Ovary (tissue), 9 donors: ENCODE data around the gene NID1. TPM values are rescaled to one million over a fixed set of nuclear protein-coding genes. Genes with fewer than 3 reads are reported as not detected.

Experiments
- DNase-seq, 5 donors: peaks; one replicate each; pipeline ENCODE4 v3.0.0-alpha.2; 2019 to 2020
- H3K27ac ChIP-seq, 2 donors: fragments of 200-600 bp; one replicate each; pipeline versions ENCODE4 v1.5.1 to v1.8.0; 2019 to 2022
- H3K27me3 ChIP-seq: fragments of 200-600 bp; one replicate; pipeline ENCODE4 v1.8.0; 2022
- H3K36me3 ChIP-seq: fragments of 200-600 bp; sonication (generic); one replicate; pipeline ENCODE4 v1.5.1; 2019
- H3K4me1 ChIP-seq: one replicate; pipeline ENCODE4 v1.8.1; 2013; ENCODE audit warnings: mild to moderate bottlenecking, moderate library complexity; ENCODE audit not compliant: insufficient read depth
- H3K4me3 ChIP-seq: fragments of 200-600 bp; sonication (generic); one replicate; pipeline ENCODE4 v1.5.1; 2017
- H3K9me3 ChIP-seq, 2 donors: fragments of 200-600 bp in 1 of 2; sonication (generic) in 1 of 2; one replicate each; pipeline versions ENCODE4 v1.5.1 to v1.8.1; 2013 to 2019; ENCODE audit warnings: mild to moderate bottlenecking in 1 of 2, moderate library complexity in 1 of 2
- EP300 ChIP-seq: sonication (generic); formaldehyde crosslinking; IDR thresholded peaks from one replicate; pipeline ENCODE4 v1.6.1; 2017; ENCODE audit warnings: antibody characterized with exemption
- POLR2A ChIP-seq: fragments of 450-650 bp; IDR thresholded peaks from one replicate; pipeline ENCODE4 v1.6.1; 2017; ENCODE audit warnings: antibody characterized with exemption, mild to moderate bottlenecking, moderate library complexity
- WGBS, 3 donors: extraction: QIAGEN DNeasy Blood & Tissue Kit in 1 of 3; methylation state at CpG; one replicate each; pipeline versions ENCODE4 v1.1.5 to v1.1.7; 2013 to 2017; 5-methylcytosine and 5-hydroxymethylcytosine counted together
- intact Hi-C, 4 donors: fragments of 100-400 bp; cut with DNase I; formaldehyde crosslinking; loops; one replicate each; pipeline versions ENCODE4 v1.11.0 to v1.15.1; 2022 to 2023
- polyA plus RNA-seq, 2 donors: library from polyadenylated mRNA; stranded (reverse); fragments of 200-250 nt in 1 of 2; fragments of 350-450 nt in 1 of 2; fragmentation: Illumina TruSeq in 1 of 2; extraction: RNeasy Lipid Tissue Mini Kit (QIAGEN cat#74804) in 1 of 2; gene quantifications; one replicate each; pipeline ENCODE4 v1.2.3, GENCODE V29; 2013 to 2014
- total RNA-seq, 7 donors: library from RNA; depleted of rRNA in 2 of 7; stranded (reverse); fragments of >200 nt in 2 of 7; fragmentation: NEBNext Ultra II Directional in 3 of 7; extraction: Animal tissue kit (Norgen Biotek cat#: 25700) in 3 of 7; gene quantifications; one replicate each; pipeline versions ENCODE4 v1.1.0 to v1.2.4, GENCODE V29; 2016 to 2023
- TF ChIP-seq, protein P1 (sequence below), 3 donors: fragments of 450-650 bp in 2 of 3; fragments of 200-600 bp in 1 of 3; IDR thresholded peaks; one replicate each; pipeline versions ENCODE4 v1.5.1 to v1.8.0; 2016 to 2022; ENCODE audit warnings: antibody characterized with exemption in 3 of 3, mild to moderate bottlenecking in 1 of 3
- donor health status: DM: no; HTN: no; CAD: no; lungs with moderate emphysema.
- donor health status: DM: no; HTN: no; CAD: no.
- donor health status: Bipolar disorder and iron deficiency.
- donor health status: DM: yes; HTN: yes; CAD: no.
- donor health status: DM: no; HTN: no; CAD: no.
- donor health status: DM: yes; HTN: yes; CAD: no.

Gene NID1
- total and polyA plus RNA-seq, 9 donors: 59.2 to 147 (median 76.4) TPM

DNA sequence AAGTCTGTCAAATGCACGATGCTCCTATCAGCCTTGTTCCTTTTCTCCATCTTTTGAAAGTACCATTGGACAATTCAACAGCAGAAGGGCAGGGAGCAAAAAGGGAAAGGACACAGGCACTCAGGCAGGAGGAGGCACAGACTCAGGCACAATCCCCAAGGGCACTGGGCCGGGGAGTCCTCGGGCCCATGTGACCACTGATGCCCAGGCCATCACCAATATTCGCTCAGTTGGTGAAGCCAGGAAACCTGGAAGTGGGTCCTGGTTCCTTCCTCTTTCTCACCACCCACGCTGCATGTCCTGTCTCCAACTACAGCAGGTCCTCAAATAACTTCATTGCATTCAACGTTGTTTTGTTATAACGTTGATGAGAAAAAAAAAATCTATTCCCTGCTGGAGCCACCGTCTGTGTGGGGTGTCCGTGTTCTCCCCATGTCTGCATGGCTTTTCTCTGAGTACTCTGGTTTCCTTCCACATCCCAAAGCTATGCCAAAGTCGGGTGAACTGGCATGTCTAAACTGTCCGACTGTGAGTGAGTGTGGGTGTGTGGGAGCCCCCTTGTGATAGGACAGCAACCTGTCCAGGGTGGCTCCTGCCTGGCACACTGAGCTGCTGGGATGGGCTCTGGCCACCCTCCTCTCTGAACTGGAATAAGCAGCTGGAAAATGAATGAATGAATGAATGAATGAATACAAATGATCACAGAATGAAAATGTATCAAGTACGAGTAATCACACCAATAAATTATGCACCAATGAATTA is 12.5 kb downstream of the NID1 start:
- 50 to 54% (median 53%) methylated on average over 12 of the region's 12 CpGs for WGBS, 3 donors
- peaks cover 12% of the 10 kb centered on the region for H3K4me1 ChIP-seq
- DNase-seq: peak in 1 of 5 donors; percentile 9

DNA sequence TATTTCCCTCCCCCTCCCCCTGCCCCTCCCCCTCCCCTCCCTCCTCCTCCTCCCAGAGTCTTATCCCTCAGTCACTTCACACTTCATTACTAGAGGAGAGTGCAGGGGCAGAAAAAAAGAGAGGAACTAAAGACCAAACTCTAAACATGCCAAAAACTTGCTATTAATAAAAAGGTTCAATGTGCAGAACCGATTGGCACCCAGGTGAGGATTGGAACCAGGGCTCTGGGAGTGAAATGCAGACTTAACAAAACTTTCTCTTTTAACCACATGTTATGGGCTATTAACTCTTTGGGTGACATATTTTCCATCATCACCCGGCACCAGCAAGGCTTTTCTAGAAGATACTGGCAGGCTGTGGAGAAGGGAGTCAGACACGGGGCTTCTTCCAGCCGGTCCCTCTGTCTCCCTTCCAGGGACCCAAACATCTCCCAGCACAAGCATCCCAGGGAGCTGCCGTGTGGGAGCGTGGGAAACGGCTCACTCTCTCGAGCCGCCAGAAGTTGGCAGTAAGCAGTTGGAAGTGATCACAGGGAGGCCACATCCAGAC is 13.6 kb downstream of the NID1 start:
- WGBS, 3 donors: 6 to 7% (median 7%) methylated on average over 9 of the region's 9 CpGs
- Histone ChIP-seq H3K9me3 (no peaks in the 10 kb centered on the region), H3K4me3 (no peak overlapping the region), H3K36me3 (peaks cover under 1% of the 10 kb centered on the region), H3K27ac (no peak overlapping the region), H3K27me3 (no peaks in the 10 kb centered on the region), H3K4me1 (peaks cover 10% of the 10 kb centered on the region)
- TF ChIP-seq, protein P1, sequence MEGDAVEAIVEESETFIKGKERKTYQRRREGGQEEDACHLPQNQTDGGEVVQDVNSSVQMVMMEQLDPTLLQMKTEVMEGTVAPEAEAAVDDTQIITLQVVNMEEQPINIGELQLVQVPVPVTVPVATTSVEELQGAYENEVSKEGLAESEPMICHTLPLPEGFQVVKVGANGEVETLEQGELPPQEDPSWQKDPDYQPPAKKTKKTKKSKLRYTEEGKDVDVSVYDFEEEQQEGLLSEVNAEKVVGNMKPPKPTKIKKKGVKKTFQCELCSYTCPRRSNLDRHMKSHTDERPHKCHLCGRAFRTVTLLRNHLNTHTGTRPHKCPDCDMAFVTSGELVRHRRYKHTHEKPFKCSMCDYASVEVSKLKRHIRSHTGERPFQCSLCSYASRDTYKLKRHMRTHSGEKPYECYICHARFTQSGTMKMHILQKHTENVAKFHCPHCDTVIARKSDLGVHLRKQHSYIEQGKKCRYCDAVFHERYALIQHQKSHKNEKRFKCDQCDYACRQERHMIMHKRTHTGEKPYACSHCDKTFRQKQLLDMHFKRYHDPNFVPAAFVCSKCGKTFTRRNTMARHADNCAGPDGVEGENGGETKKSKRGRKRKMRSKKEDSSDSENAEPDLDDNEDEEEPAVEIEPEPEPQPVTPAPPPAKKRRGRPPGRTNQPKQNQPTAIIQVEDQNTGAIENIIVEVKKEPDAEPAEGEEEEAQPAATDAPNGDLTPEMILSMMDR (IDR thresholded peaks at IDR 0.05): no peak
- TF ChIP-seq EP300: no peak
- no peak for TF ChIP-seq POLR2A
- peak in 1 of 5 donors; percentile 60 for DNase-seq
- intact Hi-C loops: no loop called here

More for the DNA sequence above, 12.5 kb downstream of the NID1 start:
- Histone ChIP-seq H3K9me3 (no peaks in the 10 kb centered on the region), H3K27ac (no peak overlapping the region), H3K27me3 (no peaks in the 10 kb centered on the region), H3K36me3 (no peaks in the 10 kb centered on the region), H3K4me3 (no peak overlapping the region)
- TF ChIP-seq EP300: no peak
- no peak for TF ChIP-seq POLR2A
- TF ChIP-seq, protein P1 (IDR thresholded peaks at IDR 0.05): no peak
- intact Hi-C loops: no loop called here

DNA sequence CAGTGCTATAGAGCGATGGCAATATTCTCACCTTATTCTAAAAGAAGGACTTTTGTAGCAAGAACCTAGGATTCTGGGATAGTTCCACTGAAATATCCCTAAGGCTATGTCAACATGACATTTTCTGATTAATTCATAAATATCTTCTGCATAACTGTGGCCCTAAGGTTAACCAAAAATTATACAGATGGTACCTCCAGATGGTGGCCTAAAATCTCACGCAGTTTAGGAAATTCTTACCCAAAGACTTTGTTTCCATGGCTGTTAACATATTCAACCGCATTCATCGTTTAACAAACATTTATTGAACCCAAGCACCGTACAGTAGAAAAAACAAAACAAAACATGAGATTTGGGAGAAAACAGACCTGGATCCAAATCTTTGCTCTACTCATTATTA is 19.1 kb downstream of the NID1 start:
- TF ChIP-seq, protein P1 (IDR thresholded peaks at IDR 0.05): no peak
- TF ChIP-seq EP300: no peak
- TF ChIP-seq POLR2A: no peak
- Histone ChIP-seq H3K36me3 (peaks cover 3% of the 10 kb centered on the region), H3K27ac (no peak overlapping the region), H3K4me1 (peaks cover under 1% of the 10 kb centered on the region), H3K9me3 (no peaks in the 10 kb centered on the region), H3K27me3 (no peaks in the 10 kb centered on the region), H3K4me3 (no peak overlapping the region)
- WGBS, 3 donors: 79 to 88% (median 84%) methylated on average over 5 of the region's 5 CpGs
- intact Hi-C loops: no loop called here
- no peak for DNase-seq

DNA sequence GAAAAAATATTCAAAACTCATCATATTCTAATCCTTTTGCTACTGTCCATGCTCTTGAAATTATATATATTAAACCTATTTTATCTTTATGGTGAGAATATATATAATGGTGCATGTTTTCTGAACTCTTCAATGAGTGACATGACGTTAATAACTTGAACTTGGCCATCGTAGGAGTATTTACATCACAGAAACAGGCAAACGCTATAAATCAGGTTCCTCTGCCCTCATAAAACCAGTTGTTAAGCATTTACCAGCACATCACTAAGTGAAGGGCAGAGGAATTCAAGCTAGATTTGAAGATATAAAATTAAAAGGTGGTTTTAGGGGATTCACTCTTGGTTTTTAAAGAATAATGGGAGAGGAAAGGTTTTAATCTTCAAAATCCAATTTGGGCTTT is 20.5 kb downstream of the NID1 start:
- 81 to 86% (median 84%) methylated on average over 3 of the region's 3 CpGs for WGBS, 3 donors
- peaks cover 8% of the 10 kb centered on the region for H3K4me1 ChIP-seq
- intact Hi-C loops: no loop called here
- H3K27me3 ChIP-seq: no peaks in the 10 kb centered on the region
- DNase-seq: no peak
- no peaks in the 10 kb centered on the region for H3K9me3 ChIP-seq
- H3K4me3 ChIP-seq: no peak overlapping the region
- H3K27ac ChIP-seq: no peak overlapping the region
- TF ChIP-seq, protein P1 (IDR thresholded peaks at IDR 0.05): no peak
- no peak for TF ChIP-seq POLR2A
- no peak for TF ChIP-seq EP300
- H3K36me3 ChIP-seq: peaks cover 3% of the 10 kb centered on the region
